Epidermal melanocyte (primary cell): ENCODE data around the gene DLG2.

Experiments used
- DNase-seq: peaks from one replicate; pipeline ENCODE4 v3.0.0; 2011; ENCODE audit warnings: low spot score; ENCODE audit not compliant: insufficient read length

DLG2 gene

GRCh38 chr11:84581083-84581482, 1046.1 kb downstream of the DLG2 start:
- DNase-seq: no peak

DNA sequence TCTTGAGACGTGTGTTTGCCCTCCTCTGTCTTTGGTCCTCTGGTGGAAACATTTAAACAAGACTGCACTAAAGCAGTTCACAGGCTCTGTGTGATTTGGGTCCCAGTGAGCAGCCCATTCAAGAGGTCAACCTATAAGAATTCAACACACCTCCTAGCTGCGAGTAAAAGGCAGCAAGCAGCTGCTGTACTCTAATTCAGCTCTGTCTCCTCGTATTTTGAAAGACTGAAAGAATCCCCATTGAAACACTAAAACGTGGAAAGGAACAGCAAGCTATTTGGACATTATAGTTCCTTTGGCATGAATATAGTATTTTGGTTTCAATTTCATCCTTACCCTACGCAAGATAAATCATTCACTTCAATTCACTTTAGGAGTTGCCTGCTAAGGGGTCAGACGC, 1046.7 kb downstream of the DLG2 start:
- DNase-seq: no peak

GRCh38 chr11:84573868-84574267, 1053.3 kb downstream of the DLG2 start:
- no peak for DNase-seq

DNA sequence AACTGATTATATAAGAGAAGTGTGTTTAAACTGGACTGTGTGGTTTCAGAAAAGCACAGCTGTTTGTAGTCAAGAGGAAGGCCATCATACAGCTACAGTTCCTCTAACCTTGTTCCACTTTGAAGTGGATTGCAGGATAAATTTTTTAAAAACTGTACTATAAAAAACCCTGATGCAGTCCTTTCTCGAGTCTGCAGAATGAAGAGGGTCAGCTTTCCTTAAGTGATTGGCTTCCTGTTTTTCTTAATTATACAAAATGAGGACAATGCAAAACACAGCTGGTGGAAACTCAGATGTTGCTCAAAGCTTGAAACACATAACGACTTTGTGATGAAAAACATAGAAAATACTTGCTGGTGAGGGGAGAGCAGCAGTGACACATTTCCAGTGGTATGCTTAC, 1060.5 kb downstream of the DLG2 start:
- DNase-seq: no peak

DNA sequence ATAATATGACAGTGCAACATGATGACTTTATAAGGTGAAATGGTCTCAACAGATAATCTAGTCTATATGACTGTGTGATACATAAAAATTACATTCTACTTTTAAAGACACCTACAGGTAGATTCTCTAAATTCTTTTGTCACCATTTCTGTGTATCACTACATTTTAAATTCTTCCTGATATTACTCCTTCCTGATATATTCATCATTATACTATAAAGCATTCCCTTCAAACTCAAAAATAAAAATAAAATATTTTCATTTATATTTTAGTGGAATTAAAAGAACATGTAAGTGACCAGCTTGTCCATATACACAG, 1062.3 kb downstream of the DLG2 start:
- no peak for DNase-seq

- DNase-seq: no peak
Observed at GRCh38 chr11:84564180-84564866, 1062.8 kb downstream of the DLG2 start.

GRCh38 chr11:84563356-84563755, 1063.8 kb downstream of the DLG2 start:
- no peak for DNase-seq

GRCh38 chr11:84560206-84560605, 1066.9 kb downstream of the DLG2 start:
- DNase-seq: no peak

DNA sequence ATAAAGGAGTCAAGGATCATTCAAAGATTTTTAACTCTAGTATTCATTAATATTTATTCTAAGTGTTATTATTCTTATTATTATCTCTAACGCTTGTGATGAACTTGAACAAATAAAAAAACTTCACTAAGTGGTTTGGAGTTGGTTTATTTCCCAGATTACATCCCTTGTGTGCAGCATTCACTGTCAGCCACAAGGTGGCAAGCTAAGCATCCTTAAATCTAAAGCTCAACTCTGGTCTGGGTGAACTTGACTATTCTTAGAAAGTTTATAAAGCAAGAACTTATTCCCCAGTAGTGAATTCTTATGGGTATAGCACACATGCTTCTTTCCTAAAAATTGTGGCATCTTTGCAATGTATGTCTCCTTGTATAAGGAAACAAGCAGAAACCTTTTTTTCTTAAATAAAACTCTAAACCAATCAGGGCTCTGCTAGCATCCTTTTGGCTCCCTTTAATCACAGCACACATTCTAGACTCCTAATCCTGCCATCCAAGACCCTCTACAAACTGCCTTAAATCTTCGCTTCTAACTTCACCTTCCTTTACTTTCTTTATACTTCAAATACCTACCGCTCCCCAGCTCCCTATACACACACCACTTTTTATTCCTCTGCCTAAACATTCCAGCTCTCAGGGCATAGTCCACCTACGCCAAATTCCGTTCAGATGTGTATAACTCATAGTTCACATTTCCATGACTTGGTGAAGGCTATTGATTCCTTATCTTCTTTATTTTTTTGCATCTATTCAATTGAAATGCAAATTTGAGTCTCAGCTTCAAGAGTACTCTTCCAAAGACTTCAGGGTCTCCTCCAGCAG, 1068.8 kb downstream of the DLG2 start:
- peak; percentile 54 for DNase-seq

DNA sequence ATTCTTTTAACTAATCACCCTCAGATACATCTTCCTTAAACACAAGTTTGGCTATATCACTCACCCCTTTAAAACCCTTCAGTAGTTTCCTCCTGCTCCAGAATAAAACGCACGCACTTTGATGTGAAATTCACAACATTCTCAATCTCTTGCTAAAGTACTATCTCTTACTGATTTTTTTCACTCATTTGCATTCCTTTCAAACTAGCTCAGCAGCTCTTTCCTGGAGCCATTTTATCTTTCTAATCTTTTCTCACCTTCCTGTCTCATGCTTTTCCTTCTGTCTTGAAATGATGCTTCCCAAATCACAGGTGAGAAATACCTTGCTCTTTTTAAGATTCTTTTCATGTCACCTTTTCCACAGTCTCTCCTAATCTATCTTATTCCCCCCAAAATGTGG, 1074.4 kb downstream of the DLG2 start:
- DNase-seq: no peak

- DNase-seq: no peak
Observed at GRCh38 chr11:84549217-84549616, 1077.9 kb downstream of the DLG2 start.

- no peak for DNase-seq
Observed at GRCh38 chr11:84544566-84544965, 1082.6 kb downstream of the DLG2 start.

- no peak for DNase-seq
Observed at GRCh38 chr11:84543367-84544159, 1083.6 kb downstream of the DLG2 start.

DNA sequence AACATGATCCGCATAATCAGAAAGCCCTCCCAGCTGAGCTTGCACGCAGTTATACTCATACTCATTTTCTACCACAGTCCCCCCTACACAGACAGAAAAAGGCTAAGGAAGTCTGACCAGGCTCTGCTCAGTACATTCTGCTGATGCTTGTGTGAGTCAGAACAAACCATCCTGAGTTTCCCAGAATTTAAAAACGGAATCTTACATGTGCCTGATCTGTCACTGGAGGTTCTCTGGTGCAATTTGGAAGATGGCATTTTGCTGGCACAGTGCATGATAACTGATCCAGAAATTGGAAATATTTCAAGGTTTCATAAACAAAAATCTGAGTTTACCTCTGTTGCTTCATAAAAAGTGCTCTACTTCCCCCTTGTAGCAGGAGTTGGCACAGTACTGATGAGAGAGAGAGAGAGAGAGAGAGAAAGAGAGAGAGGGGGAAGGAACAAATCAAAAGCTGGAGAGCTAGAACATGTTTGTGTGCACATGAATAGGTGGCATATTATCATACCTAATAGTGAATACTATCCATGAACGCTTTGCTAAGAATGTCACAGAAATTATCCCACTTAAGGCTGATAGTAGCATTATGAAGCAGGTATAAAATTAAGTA, 1085.3 kb downstream of the DLG2 start:
- no peak for DNase-seq

DNA sequence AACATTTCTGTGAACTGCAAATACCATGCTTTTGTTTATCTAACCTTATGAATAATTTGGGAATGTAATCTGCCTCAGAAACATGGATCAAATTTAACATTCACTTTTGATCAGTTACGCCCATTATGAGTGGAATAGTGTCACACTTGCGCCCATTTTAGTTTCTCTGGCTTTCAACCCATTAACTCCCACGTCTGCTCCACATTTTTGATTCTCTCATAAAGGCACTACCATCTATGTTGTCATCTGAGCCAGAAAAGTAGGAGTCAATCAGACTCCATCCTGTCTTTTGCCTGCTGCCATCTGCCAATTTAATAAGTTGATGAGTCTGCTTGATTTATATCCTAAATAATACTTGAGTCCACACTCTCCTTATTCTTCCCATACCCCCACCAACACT, 1090.7 kb downstream of the DLG2 start:
- no peak for DNase-seq

DNA sequence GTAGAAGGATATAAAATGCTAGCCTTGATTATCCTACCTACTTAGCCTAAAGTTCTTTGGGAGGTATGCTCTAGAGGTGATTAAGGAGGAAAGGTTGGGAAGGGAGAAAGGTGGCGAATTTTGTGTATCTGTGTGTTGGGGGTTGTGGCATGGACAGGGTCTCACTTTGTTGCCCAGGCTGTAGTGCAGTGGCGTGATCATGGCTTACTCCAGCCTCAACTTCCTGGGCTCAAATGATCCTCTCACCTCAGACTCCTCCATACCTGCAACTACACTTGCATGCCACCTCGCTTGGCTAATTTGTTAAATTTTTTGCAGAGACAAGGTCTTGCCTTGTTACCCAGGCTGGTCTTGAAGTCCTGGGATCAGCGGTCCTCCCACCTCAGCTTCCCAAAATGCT, 1094.8 kb downstream of the DLG2 start:
- DNase-seq: no peak

DNA sequence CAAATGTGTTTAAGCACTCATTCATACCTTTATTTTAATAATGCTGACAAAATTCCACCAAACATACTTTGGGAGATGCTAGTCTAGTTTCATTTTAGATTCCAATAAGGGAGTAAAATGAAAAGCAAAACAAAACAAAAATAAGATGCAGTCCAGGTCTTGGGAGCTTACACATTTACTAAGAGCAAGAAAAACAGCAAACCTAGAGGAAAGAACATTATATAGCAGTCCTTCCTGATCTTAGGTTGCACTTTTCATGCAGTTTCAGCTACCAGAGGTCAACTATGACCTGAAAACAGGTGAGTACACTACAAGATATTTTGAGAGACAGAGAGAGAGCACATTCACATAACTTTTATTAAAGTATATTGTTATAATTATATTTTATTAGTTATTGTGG, 1100.9 kb downstream of the DLG2 start:
- DNase-seq: no peak

DNA sequence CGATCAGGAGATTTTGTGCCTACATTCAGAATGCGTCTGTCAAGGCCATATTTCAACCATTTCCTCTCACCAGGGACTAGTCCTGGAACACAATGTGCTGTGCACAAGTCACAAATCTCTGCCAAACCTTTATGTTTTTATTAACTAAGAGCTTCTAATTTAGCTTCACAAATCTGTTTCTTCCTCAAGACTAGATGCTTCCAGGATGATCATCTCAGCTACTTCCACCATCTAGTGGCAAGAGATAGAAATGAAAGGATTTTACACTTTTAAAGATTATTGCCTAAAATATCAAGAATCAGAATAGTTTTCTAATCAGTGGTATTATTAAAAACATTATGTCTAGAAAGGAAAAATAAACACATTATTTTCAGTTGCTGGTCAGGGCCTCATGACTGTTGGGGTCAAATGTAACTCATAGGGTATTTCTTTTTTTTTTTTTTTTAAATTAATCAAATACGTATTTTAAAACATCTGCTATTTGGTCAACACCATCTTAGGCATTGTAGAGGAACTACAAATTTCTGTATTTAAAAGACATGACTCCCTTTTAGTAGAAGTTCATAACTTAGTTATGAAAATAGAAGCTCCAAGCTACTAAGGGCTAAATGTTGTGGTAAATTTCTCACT, 1102.6 kb downstream of the DLG2 start:
- DNase-seq: no peak

DNA sequence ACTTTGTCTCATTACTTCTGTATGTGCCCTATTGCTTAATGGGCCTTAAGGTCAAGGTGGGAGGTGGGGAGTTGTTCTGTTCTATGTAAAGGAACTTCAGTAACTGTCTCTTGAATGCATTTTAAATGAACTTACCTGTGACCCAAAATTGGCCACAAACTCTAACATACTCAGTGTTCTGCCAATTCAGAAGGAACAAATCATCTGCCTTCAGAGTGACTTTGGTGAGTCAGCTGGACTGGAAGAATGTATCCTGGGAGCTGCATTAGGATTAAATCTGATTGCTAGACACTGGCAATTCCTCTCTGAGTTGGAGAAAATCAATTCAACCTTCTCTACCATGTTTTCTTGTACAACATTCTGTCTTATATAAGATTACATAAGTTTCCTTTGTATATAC, 1104.8 kb downstream of the DLG2 start:
- DNase-seq: no peak

DNA sequence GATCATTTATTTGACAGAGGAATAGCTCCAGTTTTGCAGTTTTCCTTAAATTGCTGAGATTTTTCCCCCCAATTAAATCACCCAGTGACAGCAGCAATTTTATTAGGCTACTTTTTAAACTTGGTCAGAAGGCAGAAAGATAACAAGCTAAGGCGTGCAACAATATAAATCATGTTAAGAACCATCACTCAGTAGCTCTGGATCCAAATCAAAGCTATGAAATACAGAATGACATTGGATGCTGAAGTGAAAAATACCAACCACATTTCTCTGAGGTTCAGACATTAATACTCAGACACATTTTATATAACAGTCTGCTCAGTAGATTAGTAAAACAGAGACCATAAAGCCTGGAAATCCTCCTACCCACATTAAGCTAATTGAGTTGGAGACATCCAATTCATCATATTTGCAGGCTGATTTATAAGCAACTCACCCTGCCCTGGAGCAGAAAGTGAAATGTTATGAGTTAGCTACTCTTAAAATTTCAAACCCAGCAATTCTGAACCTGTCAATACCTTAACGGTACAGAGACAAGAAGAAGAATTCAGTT, 1108.4 kb downstream of the DLG2 start:
- no peak for DNase-seq

GRCh38 chr11:84514436-84514835, 1112.7 kb downstream of the DLG2 start:
- DNase-seq: no peak
